Stimulated activated effector memory CD8-positive, alpha-beta T cell treated with anti-CD3 and anti-CD28 coated beads, Interleukin-12 subunit alpha, Interleukin-12 subunit beta, amount 100 ng/mL, for 72 hours (primary cell): ENCODE results near the gene SIGLEC6.

ENCODE experiments used
- ATAC-seq: fragments of 150-1000 bp; cut with Tn5 transposase; 2 replicates; pipeline ENCODE4 v1.10.0; 2021
- DNase-seq, 2 donors: peaks; one replicate each; pipeline ENCODE4 v3.0.0; 2021 to 2022; ENCODE audit warnings: low spot score in 2 of 2
- H3K27ac Mint-ChIP-seq: one replicate; pipeline ENCODE4 v1.8.0; 2022; ENCODE audit warnings: mild to moderate bottlenecking, mixed read lengths
- H3K36me3 Mint-ChIP-seq: one replicate; pipeline ENCODE4 v1.8.0; 2022; ENCODE audit warnings: mild to moderate bottlenecking, mixed read lengths
- H3K4me1 Mint-ChIP-seq: one replicate; pipeline ENCODE4 v1.8.0; 2022; ENCODE audit warnings: mixed read lengths
- H3K4me3 Mint-ChIP-seq: one replicate; pipeline ENCODE4 v1.8.0; 2022; ENCODE audit warnings: mild to moderate bottlenecking, mixed read lengths
- H3K9me3 Mint-ChIP-seq: one replicate; pipeline ENCODE4 v1.8.0; 2022; ENCODE audit warnings: mixed read lengths

Gene SIGLEC6

DNA sequence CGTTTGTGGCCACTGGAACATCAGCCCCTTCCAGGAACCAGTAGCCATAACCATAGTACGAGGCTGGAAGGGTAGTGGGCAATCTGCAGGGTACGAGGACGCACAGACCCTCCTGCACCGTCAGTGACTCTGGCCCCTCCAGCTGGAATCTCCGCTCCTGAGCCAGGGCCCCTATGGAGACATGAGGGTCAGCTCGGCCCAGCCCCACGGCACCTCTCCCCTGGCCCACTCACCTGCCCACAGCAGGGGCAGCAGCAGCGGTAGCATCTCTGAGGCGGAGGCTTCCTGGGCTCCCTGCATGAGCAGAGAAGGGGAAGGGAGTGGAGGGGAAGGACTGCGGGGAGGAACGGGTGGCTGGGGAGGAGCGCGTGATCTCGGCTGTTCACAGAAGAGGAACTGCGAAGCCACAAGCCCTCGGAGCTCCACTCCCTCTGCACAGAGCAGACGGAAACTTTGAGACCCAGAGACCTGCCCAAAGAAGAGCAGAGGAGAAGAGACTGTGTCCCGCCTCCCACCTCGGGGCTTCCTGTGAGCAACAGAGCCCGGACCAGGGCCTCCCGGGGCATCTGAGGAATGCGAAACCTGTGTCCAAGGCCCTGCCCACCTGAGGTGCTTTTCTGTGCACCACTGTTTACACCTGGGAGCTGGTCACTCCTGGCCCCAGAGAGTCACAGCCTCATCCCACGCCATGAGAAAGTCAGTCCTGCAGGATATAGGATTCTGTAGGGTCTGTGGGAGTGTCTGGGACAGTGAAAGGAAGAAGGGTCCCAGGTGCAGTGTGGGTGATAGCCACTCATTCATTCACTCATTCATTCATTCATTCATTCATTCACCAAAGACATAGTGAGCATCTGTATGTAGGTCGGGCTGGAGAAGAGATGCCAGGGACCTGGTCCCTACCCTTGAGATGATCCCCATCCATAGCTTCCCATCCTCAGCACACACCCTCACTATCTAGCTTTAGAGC lies at the start of gene SIGLEC6:
TSS of gene SIGLEC6 (minus strand) at position 322 of the 967 bp plus-strand sequence. CDS start at position 300, 22 bp downstream.
- no peaks in the 10 kb centered on the region for H3K4me1 Mint-ChIP-seq
- ATAC-seq (peak; percentile 67), DNase-seq (no peak)
- H3K27ac Mint-ChIP-seq, result no peak within 1 kb of the TSS
- no peaks in the 10 kb centered on the region for H3K9me3 Mint-ChIP-seq
- no peaks in the 10 kb centered on the region for H3K36me3 Mint-ChIP-seq
- H3K4me3 Mint-ChIP-seq, result no peak within 1 kb of the TSS

DNA sequence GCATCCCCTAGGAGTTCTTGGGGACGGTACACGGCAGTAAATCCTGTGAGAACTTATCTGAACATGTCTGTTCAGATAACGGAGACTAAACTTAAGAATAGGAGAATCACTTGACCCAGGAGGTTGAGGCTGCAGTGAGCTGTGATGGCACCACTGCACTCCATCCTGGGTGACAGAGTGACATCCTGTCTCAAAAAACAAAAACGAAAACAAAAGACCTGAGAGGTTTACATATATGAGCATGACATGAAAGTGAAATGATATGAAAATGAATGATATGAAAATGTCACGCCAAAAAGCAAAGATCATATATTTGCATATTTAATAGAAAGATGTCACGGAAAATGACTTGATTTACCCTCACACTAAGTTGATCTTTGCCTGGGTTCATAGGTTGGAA lies 45.4 kb upstream of the SIGLEC6 start:
- ATAC-seq, result no peak
- Mint-ChIP-seq H3K4me3 (no peak overlapping the region), H3K4me1 (peaks cover 13% of the 10 kb centered on the region), H3K27ac (no peak overlapping the region), H3K9me3 (no peaks in the 10 kb centered on the region), H3K36me3 (peaks cover 75% of the 10 kb centered on the region)
- no peak for DNase-seq

DNA sequence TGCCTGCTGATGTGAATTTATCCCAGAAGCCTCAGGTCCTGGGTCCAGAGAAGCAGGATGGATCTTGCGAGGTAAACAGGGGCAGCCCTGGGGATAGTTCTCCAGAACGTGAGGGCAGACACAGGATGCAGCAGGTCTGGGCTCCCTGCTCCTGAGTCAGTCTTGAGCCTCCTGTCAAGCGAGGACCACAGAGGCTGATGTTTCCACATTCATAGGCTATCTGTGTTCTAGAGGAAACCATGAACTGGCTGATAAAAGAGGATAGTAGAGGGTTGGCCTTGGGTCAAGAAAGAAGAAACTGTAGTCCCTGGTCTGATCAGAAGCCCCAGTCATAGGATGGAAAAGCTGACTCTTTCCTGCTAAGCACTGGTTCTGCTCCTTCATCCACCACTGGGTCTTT lies 41.9 kb upstream of the SIGLEC6 start:
- H3K4me1 Mint-ChIP-seq, result peaks cover 24% of the 10 kb centered on the region
- H3K9me3 Mint-ChIP-seq, result peaks cover 2% of the 10 kb centered on the region
- DNase-seq (no peak), ATAC-seq (no peak)
- peaks cover 60% of the 10 kb centered on the region for H3K36me3 Mint-ChIP-seq
- H3K4me3 Mint-ChIP-seq, result no peak overlapping the region
- H3K27ac Mint-ChIP-seq, result no peak overlapping the region

DNA sequence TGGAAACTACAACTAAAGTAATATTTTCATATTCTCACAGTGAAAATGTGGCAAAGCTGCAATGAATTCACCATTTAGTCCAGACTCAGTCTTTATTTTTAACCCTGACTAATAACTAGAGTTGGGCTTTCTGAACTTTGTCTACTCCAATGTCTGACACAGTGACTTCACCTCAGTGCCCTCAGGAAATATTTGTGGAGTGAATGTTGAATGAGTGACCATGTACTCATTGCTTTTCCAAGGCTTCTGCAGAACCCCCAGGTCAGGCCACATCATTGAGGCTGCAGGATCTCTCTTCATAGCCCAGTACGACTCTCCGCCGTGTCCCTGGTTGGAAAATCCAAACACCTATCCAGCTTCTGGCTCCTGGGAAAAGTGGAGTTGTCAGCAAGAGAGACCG lies 41.4 kb upstream of the SIGLEC6 start:
- Mint-ChIP-seq H3K36me3 (peaks cover 56% of the 10 kb centered on the region), H3K27ac (no peak overlapping the region), H3K4me1 (peaks cover 24% of the 10 kb centered on the region), H3K4me3 (no peak overlapping the region), H3K9me3 (peaks cover 2% of the 10 kb centered on the region)
- DNase-seq, result no peak
- ATAC-seq, result no peak

DNA sequence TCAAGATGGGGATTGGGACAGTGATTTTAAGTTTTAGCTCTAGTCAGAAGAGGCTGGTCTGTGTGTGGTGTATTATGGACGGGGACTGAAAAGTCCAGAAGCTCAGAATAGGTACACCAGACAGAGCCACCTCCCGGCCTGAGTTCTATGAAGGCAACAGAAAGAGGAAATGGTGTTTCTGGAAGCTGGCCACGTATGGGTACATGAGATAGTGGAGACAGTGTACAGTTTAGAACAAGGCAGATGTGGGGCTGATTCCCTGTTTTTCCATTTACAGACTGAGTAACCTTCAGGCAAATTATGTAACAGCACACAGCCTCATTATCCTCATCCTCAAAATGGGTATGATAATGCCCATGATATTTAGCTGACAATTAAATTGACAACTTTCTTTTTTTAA lies 40.9 kb upstream of the SIGLEC6 start:
- H3K36me3 Mint-ChIP-seq, result peaks cover 51% of the 10 kb centered on the region
- H3K4me3 Mint-ChIP-seq, result peak overlapping the region; percentile 98
- H3K27ac Mint-ChIP-seq, result no peak overlapping the region
- H3K9me3 Mint-ChIP-seq, result peaks cover 2% of the 10 kb centered on the region
- peaks cover 24% of the 10 kb centered on the region for H3K4me1 Mint-ChIP-seq
- ATAC-seq (no peak), DNase-seq (no peak)

DNA sequence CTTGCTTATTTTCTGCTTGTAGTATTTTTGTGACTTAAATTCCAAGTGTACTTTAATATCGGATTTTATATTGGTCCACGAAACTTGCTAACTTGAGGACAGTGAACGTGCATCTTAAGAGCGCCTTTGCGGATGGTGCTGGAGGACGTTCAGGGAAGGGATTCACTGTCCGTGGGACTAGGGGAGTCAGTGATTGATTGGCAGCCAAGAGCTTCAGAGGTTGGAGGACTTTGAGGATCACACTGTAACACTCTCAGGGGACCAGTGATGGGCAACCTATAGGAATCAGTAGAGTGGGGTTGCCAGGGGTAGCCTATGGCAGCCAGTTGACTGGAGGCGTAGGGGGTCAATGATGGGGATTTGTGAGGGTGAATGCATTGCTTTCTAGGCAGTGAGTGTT lies 40.1 kb upstream of the SIGLEC6 start:
- Mint-ChIP-seq H3K4me1 (peaks cover 24% of the 10 kb centered on the region), H3K9me3 (peaks cover 2% of the 10 kb centered on the region), H3K36me3 (peaks cover 43% of the 10 kb centered on the region), H3K4me3 (peak overlapping the region; percentile 98), H3K27ac (peak overlapping the region; percentile 97)
- DNase-seq (no peak), ATAC-seq (no peak)

DNA sequence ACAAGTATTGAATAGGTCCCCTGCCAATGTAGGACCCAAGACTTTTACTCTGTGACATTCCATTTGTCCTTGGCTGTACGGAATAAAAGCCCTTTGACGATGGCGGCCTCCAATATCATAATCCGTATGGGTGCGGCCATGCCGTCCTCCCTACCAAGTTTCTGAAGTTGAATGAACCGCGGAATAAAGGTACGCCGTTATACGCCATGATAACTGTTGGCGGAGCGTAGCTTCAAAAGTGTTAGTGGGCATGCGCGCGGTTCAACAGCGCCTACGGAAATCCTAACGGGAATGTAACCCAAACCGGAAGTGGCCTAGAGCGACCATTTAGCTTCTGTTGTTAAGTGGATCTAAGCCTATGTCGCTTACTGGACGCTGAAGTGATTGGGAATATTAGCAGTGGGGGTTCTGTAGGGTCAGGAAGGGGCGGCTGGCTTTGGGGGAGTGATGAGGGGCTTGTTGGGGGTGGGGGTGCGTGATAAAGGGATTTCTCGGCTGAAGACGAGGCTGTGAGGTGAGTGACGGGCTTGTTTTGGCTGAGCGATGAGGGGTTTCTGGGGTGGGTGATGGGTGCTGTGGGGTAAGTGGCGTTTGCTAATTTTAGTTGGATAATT lies 39.6 kb upstream of the SIGLEC6 start, which contains the start of gene ZNF175:
TSS of gene ZNF175 (plus strand) at position 322 of the 614 bp plus-strand sequence. CDS start 2,047 bp downstream, outside the sequence.
- Mint-ChIP-seq H3K36me3 (peaks cover 37% of the 10 kb centered on the region), H3K27ac (peak within 1 kb of the TSS; percentile 97), H3K4me3 (peak within 1 kb of the TSS; percentile 98), H3K9me3 (peaks cover 2% of the 10 kb centered on the region), H3K4me1 (peaks cover 24% of the 10 kb centered on the region)
- ATAC-seq (peak; percentile 93), DNase-seq (peak; percentile 64 to 90)

DNA sequence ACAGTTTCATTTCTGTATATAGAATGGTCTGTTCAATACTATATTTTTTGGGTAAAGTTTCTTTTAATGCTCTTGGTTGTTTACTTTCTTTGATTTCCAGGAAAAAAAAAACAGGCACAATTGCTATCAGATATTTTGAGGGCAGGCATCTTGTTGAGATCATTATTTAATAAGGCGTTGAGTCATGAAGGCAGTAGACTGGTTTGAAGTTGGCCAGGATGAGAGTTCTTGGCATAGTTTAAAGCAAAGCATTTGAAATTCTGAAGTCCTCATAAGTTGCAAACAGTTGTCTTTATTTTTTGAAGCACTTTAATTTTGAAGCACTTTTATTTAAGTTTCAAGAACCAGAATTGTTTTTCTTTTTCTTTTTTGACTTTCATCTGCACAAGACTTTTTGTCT lies 37.0 kb upstream of the SIGLEC6 start:
- ATAC-seq (no peak), DNase-seq (no peak)
- H3K36me3 Mint-ChIP-seq, result peaks cover 11% of the 10 kb centered on the region
- peaks cover 2% of the 10 kb centered on the region for H3K9me3 Mint-ChIP-seq
- H3K4me3 Mint-ChIP-seq, result no peak overlapping the region
- H3K27ac Mint-ChIP-seq, result no peak overlapping the region
- peaks cover 22% of the 10 kb centered on the region for H3K4me1 Mint-ChIP-seq

DNA sequence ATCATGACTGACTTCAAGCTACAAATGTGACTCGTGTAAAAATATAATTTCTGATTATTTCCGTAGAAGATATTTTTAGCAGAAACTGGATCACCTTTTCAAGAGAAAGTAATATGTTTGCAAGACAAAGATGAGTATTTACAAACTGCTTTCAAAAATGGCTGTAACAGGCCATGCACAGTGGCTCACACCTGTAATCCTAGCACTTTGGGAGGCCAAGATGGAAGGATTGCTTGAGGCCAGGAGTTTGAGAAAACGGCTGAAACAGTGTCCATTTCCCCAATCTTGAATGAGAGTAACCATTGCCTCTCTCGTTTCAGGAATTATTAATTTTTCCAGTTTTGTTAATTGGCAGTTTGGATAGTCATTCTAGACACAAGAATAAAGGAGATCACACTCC lies 36.1 kb upstream of the SIGLEC6 start:
- H3K4me3 Mint-ChIP-seq, result no peak overlapping the region
- H3K4me1 Mint-ChIP-seq, result peaks cover 18% of the 10 kb centered on the region
- DNase-seq (no peak), ATAC-seq (no peak)
- H3K27ac Mint-ChIP-seq, result no peak overlapping the region
- peaks cover 2% of the 10 kb centered on the region for H3K9me3 Mint-ChIP-seq
- H3K36me3 Mint-ChIP-seq, result peaks cover 5% of the 10 kb centered on the region

DNA sequence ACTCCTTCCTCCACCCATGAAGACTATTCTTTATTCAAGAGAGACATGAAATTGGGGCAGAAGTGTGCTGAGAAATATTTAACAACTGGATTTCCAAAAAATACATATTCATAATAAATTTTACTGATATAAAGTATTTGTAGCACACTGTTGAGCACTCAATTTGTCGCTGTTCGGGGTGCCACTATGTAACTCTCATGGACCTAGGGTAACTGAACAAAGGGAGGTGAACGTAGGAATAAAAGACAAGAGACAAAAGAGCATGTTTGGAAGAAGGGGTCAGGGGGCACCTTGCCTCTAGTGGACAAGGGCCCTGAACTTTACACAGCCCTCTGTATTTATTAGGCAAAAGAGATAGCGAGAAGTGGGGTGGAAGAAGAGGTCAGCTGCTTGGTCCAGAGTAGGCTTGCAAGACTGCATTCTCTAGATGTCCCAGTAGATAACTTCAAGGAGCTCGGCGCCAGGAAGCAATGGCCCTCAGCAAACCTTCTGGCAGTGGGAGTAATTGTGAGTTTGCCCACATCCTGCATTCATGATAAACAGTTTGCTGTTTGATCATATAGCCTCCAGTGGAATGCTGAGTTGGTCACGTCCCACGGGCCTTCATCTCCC lies 35.1 kb upstream of the SIGLEC6 start:
- peaks cover 5% of the 10 kb centered on the region for H3K36me3 Mint-ChIP-seq
- ATAC-seq, result no peak
- no peak overlapping the region for H3K27ac Mint-ChIP-seq
- peaks cover 2% of the 10 kb centered on the region for H3K9me3 Mint-ChIP-seq
- peaks cover 8% of the 10 kb centered on the region for H3K4me1 Mint-ChIP-seq
- DNase-seq, result no peak
- H3K4me3 Mint-ChIP-seq, result no peak overlapping the region

DNA sequence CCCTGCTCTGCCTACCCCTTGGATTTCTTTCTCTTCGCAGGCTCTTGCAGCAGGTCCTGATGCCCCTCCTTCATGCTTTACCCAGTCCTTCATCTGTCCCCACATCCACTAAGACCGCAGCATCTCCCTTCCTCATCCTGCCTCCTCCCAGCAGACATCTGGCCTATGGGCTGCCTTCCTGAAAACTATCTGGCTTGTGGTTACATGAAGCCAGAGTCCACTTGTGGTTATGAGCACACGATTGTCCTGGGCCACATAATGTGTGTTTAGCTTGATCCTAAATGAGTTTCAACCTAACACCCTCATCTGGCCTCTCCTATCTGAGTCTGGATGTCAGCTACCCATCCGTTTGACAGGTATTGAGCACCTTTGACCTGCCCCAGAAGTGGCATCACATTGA lies 34.1 kb upstream of the SIGLEC6 start:
- no peak for ATAC-seq
- Mint-ChIP-seq H3K4me3 (no peak overlapping the region), H3K9me3 (peaks cover 2% of the 10 kb centered on the region), H3K4me1 (no peaks in the 10 kb centered on the region), H3K36me3 (no peaks in the 10 kb centered on the region), H3K27ac (no peak overlapping the region)
- DNase-seq, result no peak

DNA sequence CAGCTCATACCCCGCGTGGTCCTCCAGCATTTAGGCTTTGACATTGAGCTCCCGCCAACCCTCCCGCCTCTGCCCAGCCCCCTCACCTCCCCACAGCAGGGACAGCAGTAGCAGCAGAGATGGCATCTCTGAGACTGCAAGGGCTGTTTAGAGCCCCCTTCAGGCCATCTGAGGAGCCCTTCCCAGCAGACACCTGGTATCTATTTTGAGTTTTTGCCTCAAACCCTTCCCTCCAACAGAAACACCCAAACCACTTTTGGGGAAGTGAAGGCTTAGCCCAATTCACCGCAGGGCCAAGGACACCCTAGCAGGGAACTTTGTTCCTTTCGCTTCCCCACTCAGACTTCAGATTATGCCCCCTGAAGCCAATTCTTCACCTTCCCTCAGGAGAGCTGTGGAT lies 33.3 kb upstream of the SIGLEC6 start:
- ATAC-seq (no peak), DNase-seq (no peak)
- Mint-ChIP-seq H3K4me3 (no peak overlapping the region), H3K4me1 (no peaks in the 10 kb centered on the region), H3K36me3 (no peaks in the 10 kb centered on the region), H3K27ac (no peak overlapping the region), H3K9me3 (no peaks in the 10 kb centered on the region)

DNA sequence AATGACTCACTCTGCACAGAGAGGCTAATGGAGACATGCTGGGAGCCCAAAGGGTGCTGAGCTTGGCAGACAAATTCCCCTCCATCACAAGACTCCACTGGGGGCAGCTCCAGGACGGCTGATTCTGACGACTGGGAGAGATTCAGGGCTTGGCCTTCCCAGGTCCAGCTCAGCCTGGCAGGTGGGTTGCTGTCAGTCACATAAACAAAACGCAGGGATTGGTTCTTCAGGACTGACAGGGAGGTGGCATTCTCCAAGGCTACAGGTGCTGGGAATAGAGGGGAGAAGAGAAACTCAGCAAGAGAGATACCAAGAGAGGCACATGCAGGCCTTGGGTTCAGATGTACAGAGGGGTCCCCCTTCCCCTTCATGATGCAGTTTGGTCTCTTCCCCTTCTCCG lies 28.9 kb upstream of the SIGLEC6 start:
- no peak for DNase-seq
- H3K4me1 Mint-ChIP-seq, result no peaks in the 10 kb centered on the region
- no peaks in the 10 kb centered on the region for H3K9me3 Mint-ChIP-seq
- H3K27ac Mint-ChIP-seq, result no peak overlapping the region
- no peak for ATAC-seq
- no peak overlapping the region for H3K4me3 Mint-ChIP-seq
- H3K36me3 Mint-ChIP-seq, result no peaks in the 10 kb centered on the region

DNA sequence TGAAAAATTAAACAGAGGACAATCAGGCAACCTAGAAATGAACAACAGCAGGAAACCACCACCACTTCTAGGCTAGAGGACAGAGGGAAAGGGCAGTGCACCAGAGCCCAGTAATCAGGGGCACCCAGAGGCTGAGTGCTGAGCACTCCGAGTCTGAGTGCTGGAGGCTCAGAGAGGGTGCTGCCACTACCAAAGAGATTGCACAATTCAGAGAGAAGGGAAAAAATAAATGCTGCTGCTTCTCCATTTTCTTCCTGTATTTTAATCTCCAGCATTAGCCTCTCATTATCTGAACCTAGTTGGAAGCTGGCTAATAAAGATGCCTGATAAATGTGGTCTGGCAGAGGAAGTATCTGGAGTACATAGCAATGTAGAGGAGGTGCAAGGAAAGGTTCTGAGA lies 27.8 kb upstream of the SIGLEC6 start:
- H3K36me3 Mint-ChIP-seq, result no peaks in the 10 kb centered on the region

DNA sequence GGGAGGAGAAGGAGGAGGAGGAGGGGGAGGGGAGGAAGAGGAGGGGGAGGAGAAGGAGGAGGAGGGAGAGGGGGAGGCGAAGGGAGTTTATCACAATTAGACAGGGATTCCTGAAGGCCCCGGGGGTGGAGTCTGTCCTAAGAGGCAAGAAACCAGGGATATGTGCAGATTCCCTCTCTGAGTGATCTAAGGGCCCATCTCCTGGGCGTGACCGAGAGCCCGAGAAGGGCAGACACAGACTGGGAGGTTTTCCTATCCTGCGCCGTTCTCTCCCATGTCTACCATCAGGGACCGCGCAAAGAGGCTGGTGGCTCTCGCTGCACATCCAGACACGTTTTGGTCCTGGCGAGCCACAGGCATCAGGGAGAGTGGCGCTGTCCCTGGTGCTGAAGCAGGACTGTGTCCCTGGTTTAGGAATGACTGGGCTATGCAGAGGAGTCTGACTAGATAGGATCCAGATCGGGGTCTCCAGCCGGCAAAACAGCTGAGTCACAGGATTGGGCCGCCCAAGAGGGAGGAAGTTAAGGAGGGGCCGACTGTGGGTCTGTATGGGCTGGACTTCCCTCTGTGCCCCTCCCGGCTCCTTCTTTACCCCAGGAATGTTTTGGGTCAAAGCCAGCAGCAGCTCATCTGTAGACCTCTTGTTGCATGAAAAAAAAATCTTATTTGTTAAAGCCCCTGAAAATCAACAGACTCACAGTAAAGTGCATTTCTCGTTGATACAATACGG lies 21.7 kb upstream of the SIGLEC6 start:
- H3K36me3 Mint-ChIP-seq, result no peaks in the 10 kb centered on the region
- H3K27ac Mint-ChIP-seq, result no peak overlapping the region
- DNase-seq (peak in 1 of 2 donors; percentile 20), ATAC-seq (no peak)
- peaks cover 23% of the 10 kb centered on the region for H3K4me1 Mint-ChIP-seq
- H3K4me3 Mint-ChIP-seq, result no peak overlapping the region
- H3K9me3 Mint-ChIP-seq, result peaks cover 10% of the 10 kb centered on the region

More for the DNA sequence above, 27.8 kb upstream of the SIGLEC6 start:
- Mint-ChIP-seq H3K4me3 (no peak overlapping the region), H3K9me3 (peaks cover 1% of the 10 kb centered on the region), H3K27ac (no peak overlapping the region), H3K4me1 (no peaks in the 10 kb centered on the region)
- ATAC-seq, result no peak
- no peak for DNase-seq
